ENCODE data around the gene LVRN. TPM values are rescaled to one million over a fixed set of nuclear protein-coding genes. Genes with fewer than 3 reads are reported as not detected.

LVRN gene
- total RNA-seq, 4 donors from 2014 or later = 0.67 to 4.7 (median 2.2) TPM

DNA sequence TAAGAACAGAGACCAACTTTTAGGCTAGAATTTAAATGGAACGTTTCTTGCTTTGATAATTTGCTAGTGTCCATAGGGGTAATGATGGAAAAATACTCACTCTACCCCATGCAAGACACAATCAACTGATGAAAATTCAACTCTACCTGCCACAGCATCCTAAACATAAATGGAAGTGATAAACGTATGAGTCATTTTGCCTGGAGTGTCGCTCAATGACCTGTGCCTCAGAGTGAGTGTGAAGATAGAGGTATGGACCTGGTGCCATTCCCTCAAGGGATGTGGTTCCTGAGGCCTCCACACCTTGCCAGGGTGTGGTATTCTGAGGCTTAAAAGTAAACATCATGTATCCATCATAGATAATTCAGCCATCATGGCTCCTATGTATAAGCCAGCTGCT is 84.0 kb downstream of the LVRN start:
- WGBS, 2 donors = 83 to 92% methylated on average over 3 of the region's 3 CpGs
- no peak for DNase-seq
- no peak for TF ChIP-seq POLR2A (IDR thresholded peaks at IDR 0.05)
- TF ChIP-seq, protein P1, sequence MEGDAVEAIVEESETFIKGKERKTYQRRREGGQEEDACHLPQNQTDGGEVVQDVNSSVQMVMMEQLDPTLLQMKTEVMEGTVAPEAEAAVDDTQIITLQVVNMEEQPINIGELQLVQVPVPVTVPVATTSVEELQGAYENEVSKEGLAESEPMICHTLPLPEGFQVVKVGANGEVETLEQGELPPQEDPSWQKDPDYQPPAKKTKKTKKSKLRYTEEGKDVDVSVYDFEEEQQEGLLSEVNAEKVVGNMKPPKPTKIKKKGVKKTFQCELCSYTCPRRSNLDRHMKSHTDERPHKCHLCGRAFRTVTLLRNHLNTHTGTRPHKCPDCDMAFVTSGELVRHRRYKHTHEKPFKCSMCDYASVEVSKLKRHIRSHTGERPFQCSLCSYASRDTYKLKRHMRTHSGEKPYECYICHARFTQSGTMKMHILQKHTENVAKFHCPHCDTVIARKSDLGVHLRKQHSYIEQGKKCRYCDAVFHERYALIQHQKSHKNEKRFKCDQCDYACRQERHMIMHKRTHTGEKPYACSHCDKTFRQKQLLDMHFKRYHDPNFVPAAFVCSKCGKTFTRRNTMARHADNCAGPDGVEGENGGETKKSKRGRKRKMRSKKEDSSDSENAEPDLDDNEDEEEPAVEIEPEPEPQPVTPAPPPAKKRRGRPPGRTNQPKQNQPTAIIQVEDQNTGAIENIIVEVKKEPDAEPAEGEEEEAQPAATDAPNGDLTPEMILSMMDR (IDR thresholded peaks at IDR 0.05) = no peak
- Histone ChIP-seq H3K27ac (no peak overlapping the region), H3K27me3 (no peaks in the 10 kb centered on the region), H3K36me3 (no peaks in the 10 kb centered on the region), H3K4me3 (replicated peaks in 1 of 3) (no peak overlapping the region), H3K9me3 (no peaks in the 10 kb centered on the region), H3K4me1 (no peaks in the 10 kb centered on the region)
- intact Hi-C loops (cut with DNase I) = no loop called here

GRCh38 chr5:116046823-116047222 is 84.5 kb downstream of the LVRN start:
- no peak for DNase-seq
- TF ChIP-seq, protein P1 (IDR thresholded peaks at IDR 0.05) = no peak
- TF ChIP-seq POLR2A (IDR thresholded peaks at IDR 0.05) = no peak
- H3K27ac ChIP-seq = no peak overlapping the region
- no peaks in the 10 kb centered on the region for H3K36me3 ChIP-seq
- intact Hi-C loops (cut with DNase I) = no loop called here
- H3K4me3 ChIP-seq (replicated peaks in 1 of 3) = no peak overlapping the region
- H3K9me3 ChIP-seq = no peaks in the 10 kb centered on the region
- no peaks in the 10 kb centered on the region for H3K4me1 ChIP-seq
- H3K27me3 ChIP-seq = no peaks in the 10 kb centered on the region
- whole genome bisulfite sequencing, 2 donors = 83 to 87% methylated on average over 2 of the region's 2 CpGs

GRCh38 chr5:116058346-116058936 is 96.2 kb downstream of the LVRN start:
- Histone ChIP-seq H3K4me3 (replicated peaks in 1 of 3) (no peak overlapping the region), H3K36me3 (no peaks in the 10 kb centered on the region), H3K27ac (no peak overlapping the region), H3K4me1 (no peaks in the 10 kb centered on the region), H3K27me3 (no peaks in the 10 kb centered on the region), H3K9me3 (no peaks in the 10 kb centered on the region)
- no peak for DNase-seq
- 76 to 78% methylated on average over 13 of the region's 13 CpGs for WGBS, 2 donors
- TF ChIP-seq, protein P1 (IDR thresholded peaks at IDR 0.05) = no peak
- TF ChIP-seq POLR2A (IDR thresholded peaks at IDR 0.05) = no peak
- intact Hi-C loops (cut with DNase I) = no loop called here

GRCh38 chr5:116062352-116062751 is 100.1 kb downstream of the LVRN start:
- no peaks in the 10 kb centered on the region for H3K27me3 ChIP-seq
- H3K4me1 ChIP-seq = no peaks in the 10 kb centered on the region
- H3K4me3 ChIP-seq (replicated peaks in 1 of 3) = no peak overlapping the region
- H3K9me3 ChIP-seq = no peaks in the 10 kb centered on the region
- WGBS, 2 donors = 84 to 98% methylated on average over 2 of the region's 2 CpGs
- intact Hi-C loops (cut with DNase I) = no loop called here
- DNase-seq = no peak
- TF ChIP-seq, protein P1 (IDR thresholded peaks at IDR 0.05) = no peak
- TF ChIP-seq POLR2A (IDR thresholded peaks at IDR 0.05) = no peak
- H3K27ac ChIP-seq = no peak overlapping the region
- H3K36me3 ChIP-seq = no peaks in the 10 kb centered on the region

GRCh38 chr5:116063950-116064349 is 101.7 kb downstream of the LVRN start:
- TF ChIP-seq POLR2A (IDR thresholded peaks at IDR 0.05) = no peak
- TF ChIP-seq, protein P1 (IDR thresholded peaks at IDR 0.05) = no peak
- no peaks in the 10 kb centered on the region for H3K27me3 ChIP-seq
- no peak for DNase-seq
- 93 to 94% methylated on average over 3 of the region's 3 CpGs for WGBS, 2 donors
- intact Hi-C loops (cut with DNase I) = no loop called here
- H3K9me3 ChIP-seq = no peaks in the 10 kb centered on the region
- H3K27ac ChIP-seq = no peak overlapping the region
- H3K36me3 ChIP-seq = no peaks in the 10 kb centered on the region
- no peak overlapping the region for H3K4me3 ChIP-seq (replicated peaks in 1 of 3)
- H3K4me1 ChIP-seq = no peaks in the 10 kb centered on the region
